GM18861 (cell line): ENCODE results near the gene HCRT.
"Not testable (repeated sequence)": the region's sequence is repeated elsewhere in the genome, so short reads cannot be mapped to it uniquely, and the experiment has no call there.

Experiments
- ATAC-seq: cut with Tn5 transposase; IDR thresholded peaks from one replicate; pipeline ENCODE4 v1.9.1; 2021; ENCODE audit not compliant: unreplicated experiment

The HCRT gene

DNA sequence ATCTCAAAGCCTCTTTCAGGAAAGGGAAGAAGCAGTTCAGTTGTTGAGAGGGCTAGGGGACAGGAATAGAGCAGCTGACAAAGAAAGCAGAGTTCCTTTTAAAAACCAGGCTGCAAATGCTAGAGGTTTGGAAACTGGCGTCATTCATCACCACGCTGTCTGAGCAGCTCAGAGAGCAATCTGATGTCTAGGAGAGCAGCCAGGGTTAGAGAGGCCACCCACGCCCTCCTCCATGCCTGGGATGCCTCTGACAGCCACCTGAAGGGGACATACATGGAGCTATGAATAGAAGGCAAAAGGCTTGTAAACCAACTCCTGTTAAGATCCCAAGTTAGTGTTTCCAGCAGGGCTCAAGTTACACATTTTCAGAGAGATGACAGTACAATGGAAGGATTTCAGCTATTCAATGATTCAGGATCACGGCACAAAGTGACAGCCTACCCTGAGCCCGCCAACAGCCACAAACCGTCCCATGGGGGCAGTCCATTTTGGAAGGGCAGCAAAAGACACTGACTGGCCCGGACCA is 42.8 kb downstream of the HCRT start:
- no peak for ATAC-seq

DNA sequence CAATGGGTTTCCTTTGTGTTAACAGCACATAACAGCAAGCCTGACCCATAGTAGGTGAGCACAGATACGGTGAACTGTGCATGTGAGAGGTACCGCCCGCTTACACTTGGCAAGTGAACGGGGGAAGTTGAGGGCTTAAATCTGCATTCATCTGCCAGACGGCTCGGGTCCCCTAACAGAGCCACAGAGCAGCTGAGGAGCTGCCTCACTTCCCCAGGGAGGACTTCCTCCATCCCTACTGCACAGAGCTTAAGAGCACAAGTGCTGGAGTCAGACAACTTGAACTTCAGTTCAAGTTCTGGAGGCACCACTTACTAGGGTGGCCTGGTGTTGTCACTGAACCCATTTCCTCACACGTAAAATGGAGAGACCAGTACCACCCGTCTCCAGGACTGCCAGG is 43.9 kb downstream of the HCRT start:
- ATAC-seq: no peak

DNA sequence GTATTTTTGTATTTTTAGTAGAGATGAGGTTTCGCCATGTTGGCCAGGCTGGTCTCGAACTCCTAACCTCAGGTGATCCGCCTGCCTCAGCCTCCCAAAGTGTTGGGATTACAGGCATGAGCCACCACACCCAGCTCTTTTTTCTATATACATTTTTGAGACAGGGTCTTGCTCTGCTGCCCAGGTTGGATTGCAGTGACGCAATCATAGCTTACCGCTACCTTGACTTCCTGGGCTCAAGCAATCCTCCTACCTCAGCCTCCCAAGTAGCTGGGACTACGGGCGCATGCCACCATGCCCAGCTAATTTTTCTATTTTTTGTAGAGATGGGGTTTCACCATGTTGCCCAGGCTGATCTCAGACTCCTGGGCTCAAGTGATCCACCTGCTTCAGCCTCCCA is 44.6 kb downstream of the HCRT start:
- ATAC-seq: not testable (repeated sequence)

DNA sequence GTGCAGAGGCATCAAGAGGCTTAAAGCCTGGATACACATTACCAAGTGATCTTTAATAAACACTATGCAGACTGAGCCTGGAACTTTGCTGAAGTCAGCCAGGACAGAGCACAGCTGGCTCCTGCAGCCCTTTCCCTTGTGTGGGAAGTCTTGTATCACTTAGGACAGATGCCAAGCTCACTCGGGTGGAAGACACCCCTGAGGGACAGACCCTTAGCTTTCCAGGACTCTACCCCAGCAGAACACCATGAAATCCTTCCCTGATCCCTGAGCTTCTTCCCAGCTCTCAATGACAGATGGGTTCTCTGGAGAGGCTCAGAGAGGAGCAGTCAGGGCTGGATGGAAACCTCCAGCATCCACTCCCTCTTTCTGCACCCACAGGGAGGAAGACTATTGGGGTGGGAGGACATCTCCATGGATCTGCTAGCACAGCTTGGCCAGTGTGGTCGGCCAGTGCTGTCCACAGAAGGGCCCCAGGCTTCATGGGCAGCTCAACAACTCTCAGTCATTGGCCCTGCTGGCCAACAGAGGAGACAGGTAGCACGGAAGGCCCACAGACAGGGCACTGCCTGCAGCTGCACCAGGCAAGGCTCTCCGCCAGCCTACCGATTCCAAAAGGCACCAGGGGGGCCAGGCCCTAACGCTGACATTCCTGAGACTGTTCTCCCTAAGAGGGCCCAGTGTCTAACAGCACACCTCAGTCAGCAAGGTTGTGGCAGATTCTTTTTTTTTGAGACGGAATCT is 46.3 kb downstream of the HCRT start:
- ATAC-seq: no peak

DNA sequence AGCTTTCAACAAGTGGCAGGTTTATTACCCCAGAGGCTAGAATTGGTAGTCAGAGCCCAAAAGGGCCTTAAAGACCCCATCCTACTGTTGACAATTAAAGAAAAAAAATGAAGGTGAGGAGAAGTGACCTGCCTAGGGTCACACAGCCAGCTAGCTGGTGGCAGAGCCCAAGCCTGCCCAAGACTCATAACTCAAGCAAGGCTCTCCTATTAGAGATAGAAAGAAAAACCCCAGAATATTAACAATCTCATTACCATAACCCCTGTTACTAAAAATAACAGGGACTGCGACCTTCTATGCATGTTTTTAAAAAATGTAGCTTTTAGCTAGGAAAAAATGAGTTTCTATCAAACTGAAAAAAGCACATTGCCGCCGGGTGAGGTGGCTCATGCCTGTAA is 48.6 kb downstream of the HCRT start:
- ATAC-seq: no peak

DNA sequence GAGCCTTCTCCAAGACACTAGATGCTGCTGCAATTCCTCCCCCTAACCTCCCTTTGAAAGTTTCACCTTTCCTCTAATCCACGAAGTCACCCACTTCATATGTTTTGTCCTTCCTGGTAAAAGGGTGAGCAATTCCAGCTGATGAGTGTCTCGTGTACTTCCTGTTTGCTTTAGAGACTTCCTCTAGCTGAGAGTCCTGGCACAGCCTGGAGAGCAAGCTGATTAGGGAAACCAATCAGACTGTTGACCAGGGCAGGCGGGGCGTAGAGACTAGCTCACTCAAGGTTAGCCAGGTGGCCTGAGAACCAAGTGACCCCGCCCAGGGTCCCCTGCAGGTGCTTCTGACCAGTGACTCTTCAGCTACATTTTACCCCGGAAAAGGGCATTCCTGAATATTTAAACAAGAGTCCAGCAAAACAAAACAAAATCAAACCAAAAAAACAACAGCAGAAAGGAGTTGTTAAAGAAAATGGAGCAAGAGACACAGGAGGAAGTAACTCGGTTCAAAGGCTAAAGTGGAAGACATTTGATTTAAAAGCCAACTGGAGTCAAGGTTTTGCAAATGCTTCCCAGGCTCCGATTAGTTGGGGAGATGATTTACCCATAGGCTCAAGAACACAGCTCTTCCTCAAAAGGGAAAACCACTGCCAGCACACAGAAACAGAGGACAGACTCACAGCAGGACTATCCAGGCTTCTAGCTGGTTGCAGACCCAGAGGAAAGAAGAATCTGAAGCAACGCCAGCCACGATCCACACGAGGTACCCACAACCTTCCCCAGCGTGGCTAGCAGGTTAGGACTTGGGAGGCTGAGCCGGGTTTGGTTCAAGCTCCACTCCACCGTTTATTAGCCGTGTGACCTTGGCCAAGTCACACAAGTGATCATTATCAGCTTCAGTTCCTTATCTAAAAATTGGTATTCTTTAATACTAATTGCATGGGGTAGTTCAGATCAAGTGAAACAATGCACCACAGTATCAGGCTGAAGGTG is 49.3 kb downstream of the HCRT start:
- no peak for ATAC-seq

DNA sequence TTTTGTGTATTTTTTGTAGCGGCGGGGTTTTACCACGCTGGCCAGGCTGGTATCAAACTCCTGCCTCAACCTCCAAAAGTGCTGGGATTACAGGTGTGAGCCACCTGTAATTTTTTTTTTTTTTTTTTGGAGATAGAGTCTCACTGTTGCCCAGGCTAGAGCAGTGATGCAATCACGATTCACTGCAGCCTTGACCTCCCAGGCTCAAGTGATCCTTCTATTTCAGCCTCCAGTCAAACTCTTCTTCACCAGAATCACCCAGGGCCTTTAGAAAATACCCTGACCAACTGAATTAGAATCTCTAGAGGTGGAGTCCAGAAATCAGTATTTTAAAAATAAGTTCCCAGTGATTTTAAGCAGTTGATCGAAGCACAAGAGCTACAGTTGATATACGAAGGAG is 50.1 kb downstream of the HCRT start:
- no peak for ATAC-seq
